H1 (cell line): ENCODE data around the gene ING1.

Experiments
- ATF3 ChIP-seq: IDR thresholded peaks from 2 replicates; pipeline ENCODE4 v1.6.1; 2011; ENCODE audit warnings: low read depth, mild to moderate bottlenecking, low read length; ENCODE audit not compliant: insufficient read depth
- CTCF ChIP-seq, 3 experiments: IDR thresholded peaks; 1 replicate in 2 of 3; 2 replicates in 1 of 3; pipeline versions ENCODE4 v1.5.1 to v1.6.1; 2011; ENCODE audit warnings: low read length in 3 of 3, mild to moderate bottlenecking in 3 of 3, inconsistent platforms in 2 of 3, low read depth in 1 of 3, moderate library complexity in 1 of 3; ENCODE audit not compliant: insufficient read depth in 1 of 3; ENCODE audit errors: control extremely low read depth in 1 of 3
- EZH2 ChIP-seq: fragments of 200-600 bp; sonication (generic); IDR thresholded peaks from 2 replicates; pipeline ENCODE4 v1.7.1; 2012; ENCODE audit warnings: low read depth, mild to moderate bottlenecking, moderate library complexity, low read length, inconsistent platforms; ENCODE audit not compliant: severe bottlenecking
- POLR2A ChIP-seq, 2 experiments: IDR thresholded peaks; 1 replicate in 1 of 2; 2 replicates in 1 of 2; pipeline ENCODE4 v1.6.1; 2011; ENCODE audit warnings: low read depth in 2 of 2, low read length in 2 of 2, mild to moderate bottlenecking in 2 of 2; ENCODE audit errors: control extremely low read depth in 1 of 2
- RAD21 ChIP-seq, 2 experiments: IDR thresholded peaks in 1 of 2; conservative IDR thresholded peaks in 1 of 2; 2 replicates each; pipeline ENCODE4 v1.6.1; 2011; ENCODE audit warnings: low read depth in 2 of 2, low read length in 2 of 2, improper control_type of control experiment in 1 of 2, inconsistent platforms in 1 of 2, mild to moderate bottlenecking in 1 of 2, moderate library complexity in 1 of 2
- SP4 ChIP-seq: IDR thresholded peaks from 2 replicates; pipeline ENCODE4 v1.6.1; 2012; ENCODE audit warnings: low read length, inconsistent platforms
- TCF12 ChIP-seq: IDR thresholded peaks from 2 replicates; pipeline ENCODE4 v1.6.1; 2011; ENCODE audit warnings: low read depth, mild to moderate bottlenecking, low read length

DNA sequence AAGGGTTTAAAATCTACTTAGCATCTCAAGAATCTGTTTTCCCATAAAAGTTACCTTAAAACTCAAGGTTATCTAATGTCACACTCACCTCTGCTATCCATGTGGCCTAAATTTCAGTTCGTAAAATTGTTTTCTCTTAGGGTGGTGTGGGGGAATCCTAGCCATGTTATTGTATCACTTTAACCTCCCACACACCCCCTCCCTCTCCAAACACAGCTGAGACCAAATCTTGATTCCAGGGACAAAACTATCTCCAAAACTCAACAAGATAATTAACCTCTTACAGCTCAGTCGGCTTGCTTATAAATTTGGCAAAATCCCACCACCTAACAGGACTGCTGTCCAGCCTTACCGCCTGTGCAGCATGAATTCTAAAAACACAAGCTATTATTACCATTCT lies 11.4 kb upstream of the ING1 start:
- TF ChIP-seq CTCF (IDR thresholded peaks at IDR 0.05; ENCODE audit: control extremely low read depth in 1 of 3, insufficient read depth in 1 of 3, low read depth in 1 of 3, low read length in 3 of 3) (no peak), EZH2 (no peak), ATF3 (no peak), POLR2A (IDR thresholded peaks at IDR 0.05; ENCODE audit: control extremely low read depth in 1 of 2, low read depth in 2 of 2, low read length in 2 of 2) (no peak), RAD21 (IDR thresholded peaks at IDR 0.05 in 1 of 2, conservative IDR thresholded peaks at IDR 0.05 in 1 of 2; ENCODE audit: low read depth in 2 of 2, low read length in 2 of 2) (no peak), TCF12 (no peak), SP4 (no peak)
